H9 (cell line): Measurements from ENCODE around the gene SIPA1L3. TPM values are rescaled to one million over a fixed set of nuclear protein-coding genes. Genes with fewer than 3 reads are reported as not detected.

Experiments used
- DNase-seq: peaks from one replicate; pipeline ENCODE4 v3.0.0-alpha.2; 2017
- H2AFZ ChIP-seq: one replicate; pipeline ENCODE4 v1.6.1; 2013; ENCODE audit warnings: mild to moderate bottlenecking, low read length, control low read depth, moderate library complexity
- H2AK5ac ChIP-seq: 2 replicates; pipeline ENCODE4 v1.6.1; 2013; ENCODE audit warnings: low read length, control low read depth, mixed read lengths; ENCODE audit not compliant: insufficient read length
- H2BK120ac ChIP-seq: one replicate; pipeline ENCODE4 v1.6.1; 2013; ENCODE audit warnings: low read depth, mild to moderate bottlenecking, low read length, control low read depth, inconsistent platforms; ENCODE audit not compliant: poor library complexity, severe bottlenecking
- H2BK12ac ChIP-seq: 2 replicates; pipeline ENCODE4 v1.6.1; 2013; ENCODE audit warnings: low read length, control low read depth, mixed read lengths, low read depth; ENCODE audit not compliant: insufficient read length
- H2BK15ac ChIP-seq: 2 replicates; pipeline ENCODE4 v1.6.1; 2013; ENCODE audit warnings: low read depth, low read length, control low read depth
- H2BK20ac ChIP-seq: one replicate; pipeline ENCODE4 v1.6.1; 2013; ENCODE audit warnings: low read depth, mild to moderate bottlenecking, low read length, control low read depth, inconsistent platforms; ENCODE audit not compliant: poor library complexity, severe bottlenecking
- H2BK5ac ChIP-seq: 2 replicates; pipeline ENCODE4 v1.6.1; 2013; ENCODE audit warnings: low read length, control low read depth, mixed read lengths; ENCODE audit not compliant: insufficient read length
- H3K14ac ChIP-seq: 2 replicates; pipeline ENCODE4 v1.6.1; 2013; ENCODE audit warnings: low read length, control low read depth; ENCODE audit not compliant: insufficient read depth
- H3K18ac ChIP-seq: 2 replicates; pipeline ENCODE4 v1.6.1; 2013; ENCODE audit warnings: low read depth, mild to moderate bottlenecking, mixed read lengths, low read length, control low read depth; ENCODE audit not compliant: insufficient read length
- H3K23ac ChIP-seq: 2 replicates; pipeline ENCODE4 v1.6.1; 2013; ENCODE audit warnings: low read length, control low read depth, mixed read lengths, low read depth; ENCODE audit not compliant: insufficient read length
- H3K23me2 ChIP-seq: 2 replicates; pipeline ENCODE4 v1.6.1; 2013; ENCODE audit warnings: low read depth, mild to moderate bottlenecking, mixed read lengths, low read length, control low read depth; ENCODE audit not compliant: insufficient read length, poor library complexity, severe bottlenecking
- H3K27ac ChIP-seq: 2 replicates; pipeline ENCODE4 v1.5.1; 2013; ENCODE audit warnings: low read length, control low read depth, mixed read lengths, low read depth; ENCODE audit not compliant: insufficient read length
- H3K27me3 ChIP-seq: 2 replicates; pipeline ENCODE4 v1.6.1; 2013; ENCODE audit warnings: low read length, control low read depth, inconsistent platforms; ENCODE audit not compliant: insufficient read depth
- H3K4ac ChIP-seq: 2 replicates; pipeline ENCODE4 v1.6.1; 2013; ENCODE audit warnings: low read depth, mild to moderate bottlenecking, control low read depth, inconsistent platforms, low read length, moderate library complexity
- H3K4me1 ChIP-seq: 2 replicates; pipeline ENCODE4 v1.6.1; 2013; ENCODE audit warnings: low read length, control low read depth, inconsistent platforms; ENCODE audit not compliant: insufficient read depth
- H3K4me2 ChIP-seq: 2 replicates; pipeline ENCODE4 v1.6.1; 2013; ENCODE audit warnings: low read length, control low read depth, mixed read lengths; ENCODE audit not compliant: insufficient read length, insufficient read depth
- H3K56ac ChIP-seq: 2 replicates; pipeline ENCODE4 v1.6.1; 2013; ENCODE audit warnings: low read depth, mild to moderate bottlenecking, mixed read lengths, low read length, control low read depth; ENCODE audit not compliant: insufficient read length
- H3K79me1 ChIP-seq: 2 replicates; pipeline ENCODE4 v1.6.1; 2013; ENCODE audit warnings: low read depth, mild to moderate bottlenecking, moderate library complexity, low read length, control low read depth, inconsistent platforms; ENCODE audit not compliant: insufficient read depth, poor library complexity, severe bottlenecking
- H3K79me2 ChIP-seq: 2 replicates; pipeline ENCODE4 v1.6.1; 2013; ENCODE audit warnings: low read length, control low read depth, inconsistent platforms; ENCODE audit not compliant: insufficient read depth
- H3K9ac ChIP-seq: 2 replicates; pipeline ENCODE4 v1.6.1; 2013; ENCODE audit warnings: low read length, control low read depth, mixed read lengths; ENCODE audit not compliant: insufficient read length; ENCODE audit errors: extremely low read depth
- H3K9me3 ChIP-seq: one replicate; pipeline ENCODE4 v1.6.1; 2013; ENCODE audit warnings: low read depth, low read length, inconsistent platforms; ENCODE audit not compliant: control insufficient read depth
- H3T11ph ChIP-seq: one replicate; pipeline ENCODE4 v1.6.1; 2013; ENCODE audit warnings: mild to moderate bottlenecking, low read length, control low read depth, inconsistent platforms
- H4K20me1 ChIP-seq: one replicate; pipeline ENCODE4 v1.6.1; 2013; ENCODE audit not compliant: control insufficient read depth, insufficient read length, insufficient read depth
- H4K5ac ChIP-seq: 2 replicates; pipeline ENCODE4 v1.6.1; 2013; ENCODE audit warnings: low read depth, mild to moderate bottlenecking, mixed read lengths, low read length, control low read depth; ENCODE audit not compliant: insufficient read length
- H4K8ac ChIP-seq: replicated peaks from 2 replicates; pipeline ENCODE4 v1.6.1; 2013; ENCODE audit warnings: low read length, control low read depth, mixed read lengths, low read depth; ENCODE audit not compliant: insufficient read length
- H4K91ac ChIP-seq: 2 replicates; pipeline ENCODE4 v1.6.1; 2013; ENCODE audit warnings: low read depth, mild to moderate bottlenecking, moderate library complexity, mixed read lengths, low read length, control low read depth; ENCODE audit not compliant: insufficient read length
- H3K27ac Mint-ChIP-seq, 3 experiments: 2 replicates in 2 of 3; 3 replicates in 1 of 3; pipeline ENCODE4 v1.8.0; 2020 to 2021; ENCODE audit warnings: mixed read lengths in 3 of 3, mild to moderate bottlenecking in 1 of 3, moderate library complexity in 1 of 3
- H3K27me3 Mint-ChIP-seq: 2 replicates; pipeline ENCODE4 v1.8.0; 2021; ENCODE audit warnings: low read depth, mild to moderate bottlenecking, moderate library complexity, mixed read lengths
- H3K36me3 Mint-ChIP-seq, 3 experiments: 2 replicates in 2 of 3; 3 replicates in 1 of 3; pipeline ENCODE4 v1.8.0; 2020 to 2021; ENCODE audit warnings: low read depth in 3 of 3, mixed read lengths in 3 of 3; ENCODE audit not compliant: insufficient read depth in 1 of 3
- H3K4me1 Mint-ChIP-seq, 2 experiments: 2 replicates each; pipeline ENCODE4 v1.8.0; 2020; ENCODE audit warnings: mixed read lengths in 2 of 2
- H3K4me3 Mint-ChIP-seq, 2 experiments: 2 replicates in 1 of 2; 3 replicates in 1 of 2; pipeline ENCODE4 v1.8.0; 2020 to 2021; ENCODE audit warnings: mild to moderate bottlenecking in 2 of 2, mixed read lengths in 2 of 2, moderate library complexity in 1 of 2
- H3K9me3 Mint-ChIP-seq, 2 experiments: 2 replicates in 1 of 2; 3 replicates in 1 of 2; pipeline ENCODE4 v1.8.0; 2020; ENCODE audit warnings: mild to moderate bottlenecking in 2 of 2, mixed read lengths in 2 of 2, moderate library complexity in 1 of 2
- WGBS: extraction: QIAGEN DNeasy Blood & Tissue Kit; methylation state at CpG from one replicate; pipeline ENCODE4 v1.1.7; 2013; ENCODE audit warnings: missing lambda C conversion rate, low lambda C conversion rate, mixed read lengths; ENCODE audit not compliant: insufficient read length; ENCODE audit errors: extremely low coverage; 5-methylcytosine and 5-hydroxymethylcytosine counted together
- total RNA-seq: library from RNA; stranded (reverse); gene quantifications from 2 replicates; pipeline ENCODE4 v1.2.1, GENCODE V29; 2021
- TF ChIP-seq, protein P1 (sequence below): fragments of 200-600 bp; sonication (generic); conservative IDR thresholded peaks from 3 replicates; pipeline ENCODE4 v1.8.0; 2021; ENCODE audit warnings: antibody characterized with exemption, mild to moderate bottlenecking

SIPA1L3 gene
- total RNA-seq, 1 experiment from 2014 or later = 40.1 TPM

DNA sequence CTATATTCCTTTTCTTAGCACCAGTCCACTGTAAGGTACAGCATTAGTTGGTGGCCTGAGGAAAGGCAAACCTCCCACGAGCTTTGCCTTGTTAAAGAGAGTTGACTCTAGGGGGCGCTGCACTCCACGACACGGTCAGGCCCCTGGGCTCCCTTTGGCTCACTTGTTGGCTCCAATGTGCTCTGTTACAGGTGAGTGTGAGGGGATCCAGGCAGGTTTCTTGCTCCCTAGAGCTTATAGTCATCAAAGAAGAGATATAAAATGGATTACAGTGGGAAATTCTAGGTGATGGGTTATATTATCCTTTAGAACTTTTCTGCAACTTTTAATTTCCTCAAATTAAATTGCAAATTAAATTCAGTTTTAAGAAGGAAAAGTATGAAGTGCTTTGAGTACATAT is 4.3 kb upstream of the SIPA1L3 start:
- no peaks in the 10 kb centered on the region; a peak in 1 of 7 replicates for H3K36me3 Mint-ChIP-seq
- peaks cover under 1% of the 10 kb centered on the region; the same call in 1 of the 2 replicates for H3K79me2 ChIP-seq
- H3K27ac ChIP-seq = no peak overlapping the region
- H3K9me3 Mint-ChIP-seq = no peaks in the 10 kb centered on the region; a peak in 1 of 5 replicates
- H4K8ac ChIP-seq = no peak overlapping the region
- no CpG with 5 or more reads among the region's 4 CpGs for WGBS
- no peaks in the 10 kb centered on the region for H3K27me3 ChIP-seq
- H3K27ac Mint-ChIP-seq = no peak overlapping the region; a peak in 1 of 7 replicates
- H2AK5ac ChIP-seq = no peak overlapping the region
- H2BK12ac ChIP-seq = no peak overlapping the region
- H3K18ac ChIP-seq = no peak overlapping the region
- H3K4ac ChIP-seq = no peak overlapping the region
- H3K27me3 Mint-ChIP-seq = no peaks in the 10 kb centered on the region; the same call in 1 of the 2 replicates
- H3K14ac ChIP-seq = no peak overlapping the region
- TF ChIP-seq, protein P1, sequence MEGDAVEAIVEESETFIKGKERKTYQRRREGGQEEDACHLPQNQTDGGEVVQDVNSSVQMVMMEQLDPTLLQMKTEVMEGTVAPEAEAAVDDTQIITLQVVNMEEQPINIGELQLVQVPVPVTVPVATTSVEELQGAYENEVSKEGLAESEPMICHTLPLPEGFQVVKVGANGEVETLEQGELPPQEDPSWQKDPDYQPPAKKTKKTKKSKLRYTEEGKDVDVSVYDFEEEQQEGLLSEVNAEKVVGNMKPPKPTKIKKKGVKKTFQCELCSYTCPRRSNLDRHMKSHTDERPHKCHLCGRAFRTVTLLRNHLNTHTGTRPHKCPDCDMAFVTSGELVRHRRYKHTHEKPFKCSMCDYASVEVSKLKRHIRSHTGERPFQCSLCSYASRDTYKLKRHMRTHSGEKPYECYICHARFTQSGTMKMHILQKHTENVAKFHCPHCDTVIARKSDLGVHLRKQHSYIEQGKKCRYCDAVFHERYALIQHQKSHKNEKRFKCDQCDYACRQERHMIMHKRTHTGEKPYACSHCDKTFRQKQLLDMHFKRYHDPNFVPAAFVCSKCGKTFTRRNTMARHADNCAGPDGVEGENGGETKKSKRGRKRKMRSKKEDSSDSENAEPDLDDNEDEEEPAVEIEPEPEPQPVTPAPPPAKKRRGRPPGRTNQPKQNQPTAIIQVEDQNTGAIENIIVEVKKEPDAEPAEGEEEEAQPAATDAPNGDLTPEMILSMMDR = peak; percentile 95
- H3K9ac ChIP-seq = no peak overlapping the region
- peaks cover 12% of the 10 kb centered on the region in 2 experiments for H3K4me1 Mint-ChIP-seq
- H3T11ph ChIP-seq = no peak overlapping the region
- no peak overlapping the region for H3K4me3 Mint-ChIP-seq
- H3K9me3 ChIP-seq = no peaks in the 10 kb centered on the region
- H4K5ac ChIP-seq = no peak overlapping the region
- no peak overlapping the region for H4K91ac ChIP-seq
- H3K23ac ChIP-seq = no peak overlapping the region
- H3K79me1 ChIP-seq = no peaks in the 10 kb centered on the region
- no peak overlapping the region for H3K4me2 ChIP-seq
- H2BK20ac ChIP-seq = no peak overlapping the region
- H2BK120ac ChIP-seq = no peak overlapping the region
- H2BK5ac ChIP-seq = no peak overlapping the region
- H3K23me2 ChIP-seq = peaks cover 5% of the 10 kb centered on the region
- no peak overlapping the region for H2BK15ac ChIP-seq
- H4K20me1 ChIP-seq = no peaks in the 10 kb centered on the region
- no peak overlapping the region for H3K56ac ChIP-seq
- no peak overlapping the region for H2AFZ ChIP-seq
- peak; percentile 85 for DNase-seq
- H3K4me1 ChIP-seq = peaks cover 4% of the 10 kb centered on the region; the same call in 1 of the 2 replicates
